DND-41 (cell line): ENCODE results near the gene SCAMP1.

Source experiments
- ATAC-seq: fragments of 200-7000 bp; cut with Tn5 transposase; 3 replicates; pipeline ENCODE4 v1.9.1; 2021; ENCODE audit warnings: low read depth; ENCODE audit not compliant: insufficient read depth
- DNase-seq: peaks from one replicate; pipeline ENCODE4 v3.0.0-alpha.2; 2020
- H2AFZ ChIP-seq: 2 replicates; pipeline ENCODE4 v1.6.0; 2012; ENCODE audit warnings: low read depth, low read length
- H3K27ac ChIP-seq: 2 replicates; pipeline ENCODE4 v1.5.1; 2012; ENCODE audit warnings: low read length, inconsistent platforms
- H3K27me3 ChIP-seq: fragments of 200-600 bp; sonication (generic); 2 replicates; pipeline ENCODE4 v1.6.0; 2012; ENCODE audit warnings: low read length, mild to moderate bottlenecking, inconsistent platforms; ENCODE audit not compliant: insufficient read depth, poor library complexity
- H3K36me3 ChIP-seq: 2 replicates; pipeline ENCODE4 v1.5.1; 2012; ENCODE audit warnings: low read length, inconsistent platforms; ENCODE audit not compliant: insufficient read depth
- H3K4me1 ChIP-seq: 2 replicates; pipeline ENCODE4 v1.5.1; 2012; ENCODE audit warnings: mild to moderate bottlenecking, low read length; ENCODE audit not compliant: insufficient read depth
- H3K4me2 ChIP-seq: 2 replicates; pipeline ENCODE4 v1.6.0; 2012; ENCODE audit warnings: mild to moderate bottlenecking, moderate library complexity, low read length, inconsistent platforms; ENCODE audit not compliant: insufficient read depth
- H3K4me3 ChIP-seq, 2 experiments: fragments of 200-600 bp in 1 of 2; shearing (Covaris generic) in 1 of 2; 2 replicates each; pipeline ENCODE4 v1.5.1; 2012 to 2016; ENCODE audit warnings: inconsistent platforms in 2 of 2, low read length in 2 of 2, mild to moderate bottlenecking in 2 of 2, low read depth in 1 of 2, moderate library complexity in 1 of 2
- H3K79me2 ChIP-seq: 2 replicates; pipeline ENCODE4 v1.6.0; 2012; ENCODE audit warnings: low read length, inconsistent platforms; ENCODE audit not compliant: insufficient read depth
- H3K9ac ChIP-seq: 2 replicates; pipeline ENCODE4 v1.6.0; 2012; ENCODE audit warnings: low read depth, mild to moderate bottlenecking, inconsistent platforms, low read length, moderate library complexity
- H3K9me3 ChIP-seq: 2 replicates; pipeline ENCODE4 v1.5.1; 2012; ENCODE audit warnings: low read length, moderate library complexity, mild to moderate bottlenecking, inconsistent platforms; ENCODE audit not compliant: insufficient read depth, severe bottlenecking
- H4K20me1 ChIP-seq: 2 replicates; pipeline ENCODE4 v1.6.0; 2012; ENCODE audit warnings: low read length; ENCODE audit not compliant: insufficient read depth
- EZH2 ChIP-seq: IDR thresholded peaks from 3 replicates; pipeline ENCODE4 v1.6.1; 2012; ENCODE audit warnings: borderline replicate concordance, low read depth, mild to moderate bottlenecking, moderate library complexity, low read length, inconsistent platforms; ENCODE audit not compliant: severe bottlenecking
- TF ChIP-seq, protein P1 (sequence below): IDR thresholded peaks from 2 replicates; pipeline ENCODE4 v1.5.1; 2012; ENCODE audit warnings: borderline replicate concordance, low read length, moderate library complexity, mild to moderate bottlenecking; ENCODE audit not compliant: poor library complexity, severe bottlenecking; ENCODE audit errors: extremely low read depth

Gene SCAMP1

DNA sequence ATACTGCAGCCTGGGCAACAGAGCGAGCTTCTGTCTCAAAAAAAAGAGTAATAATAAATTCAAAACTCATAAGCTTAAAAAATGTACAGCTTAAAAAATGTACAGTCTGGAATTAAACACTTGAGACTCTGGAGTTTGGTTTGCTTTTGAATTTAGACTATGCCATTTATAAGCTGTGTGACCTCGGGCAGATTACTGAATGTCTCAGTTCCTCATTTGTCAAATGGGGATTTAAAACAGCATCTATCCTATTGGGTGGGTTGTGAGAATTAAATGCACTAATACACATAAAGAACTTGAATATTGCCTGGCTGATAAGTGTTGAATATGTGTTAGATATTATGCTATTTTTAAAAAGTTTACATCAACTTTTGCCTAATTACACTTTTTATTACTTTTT, 98.4 kb downstream of the SCAMP1 start:
- Histone ChIP-seq H3K9me3 (no peaks in the 10 kb centered on the region), H3K4me2 (no peak overlapping the region)
- no peak for TF ChIP-seq EZH2
- TF ChIP-seq, protein P1, sequence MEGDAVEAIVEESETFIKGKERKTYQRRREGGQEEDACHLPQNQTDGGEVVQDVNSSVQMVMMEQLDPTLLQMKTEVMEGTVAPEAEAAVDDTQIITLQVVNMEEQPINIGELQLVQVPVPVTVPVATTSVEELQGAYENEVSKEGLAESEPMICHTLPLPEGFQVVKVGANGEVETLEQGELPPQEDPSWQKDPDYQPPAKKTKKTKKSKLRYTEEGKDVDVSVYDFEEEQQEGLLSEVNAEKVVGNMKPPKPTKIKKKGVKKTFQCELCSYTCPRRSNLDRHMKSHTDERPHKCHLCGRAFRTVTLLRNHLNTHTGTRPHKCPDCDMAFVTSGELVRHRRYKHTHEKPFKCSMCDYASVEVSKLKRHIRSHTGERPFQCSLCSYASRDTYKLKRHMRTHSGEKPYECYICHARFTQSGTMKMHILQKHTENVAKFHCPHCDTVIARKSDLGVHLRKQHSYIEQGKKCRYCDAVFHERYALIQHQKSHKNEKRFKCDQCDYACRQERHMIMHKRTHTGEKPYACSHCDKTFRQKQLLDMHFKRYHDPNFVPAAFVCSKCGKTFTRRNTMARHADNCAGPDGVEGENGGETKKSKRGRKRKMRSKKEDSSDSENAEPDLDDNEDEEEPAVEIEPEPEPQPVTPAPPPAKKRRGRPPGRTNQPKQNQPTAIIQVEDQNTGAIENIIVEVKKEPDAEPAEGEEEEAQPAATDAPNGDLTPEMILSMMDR, result no peak

DNA sequence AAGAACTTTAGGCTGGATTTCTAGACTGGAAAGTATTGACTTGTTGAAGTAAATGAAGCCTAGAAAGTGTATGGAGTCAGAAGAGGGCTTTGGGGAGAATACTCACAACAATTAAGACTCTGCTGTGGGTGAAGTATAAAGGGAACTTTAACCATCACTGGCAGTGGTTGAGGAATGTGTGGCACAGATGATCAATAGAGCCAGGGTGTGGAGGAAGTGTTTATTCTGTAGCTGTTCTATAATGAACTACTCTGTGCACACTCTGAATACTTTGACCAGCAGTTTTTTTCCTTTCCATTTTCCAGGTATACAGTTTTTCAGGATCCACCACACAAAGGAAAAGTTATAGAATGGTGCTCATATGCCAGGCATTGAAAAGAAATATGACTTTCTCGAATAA, 106.7 kb downstream of the SCAMP1 start:
- Histone ChIP-seq H3K4me3 (no peak overlapping the region), H3K4me1 (no peaks in the 10 kb centered on the region)
- no peak for ATAC-seq

More for the DNA sequence above, 98.4 kb downstream of the SCAMP1 start:
- no peak overlapping the region for H2AFZ ChIP-seq
- DNase-seq (no peak), ATAC-seq (no peak)
- H3K79me2 ChIP-seq, result no peaks in the 10 kb centered on the region
- H3K27me3 ChIP-seq, result no peaks in the 10 kb centered on the region
- no peak overlapping the region for H3K4me3 ChIP-seq
- H3K4me1 ChIP-seq, result no peaks in the 10 kb centered on the region
- H3K27ac ChIP-seq, result no peak overlapping the region
- H3K36me3 ChIP-seq, result peaks cover 7% of the 10 kb centered on the region; the same call in 1 of the 2 replicates
- H4K20me1 ChIP-seq, result no peaks in the 10 kb centered on the region
- H3K9ac ChIP-seq, result no peak overlapping the region

DNA sequence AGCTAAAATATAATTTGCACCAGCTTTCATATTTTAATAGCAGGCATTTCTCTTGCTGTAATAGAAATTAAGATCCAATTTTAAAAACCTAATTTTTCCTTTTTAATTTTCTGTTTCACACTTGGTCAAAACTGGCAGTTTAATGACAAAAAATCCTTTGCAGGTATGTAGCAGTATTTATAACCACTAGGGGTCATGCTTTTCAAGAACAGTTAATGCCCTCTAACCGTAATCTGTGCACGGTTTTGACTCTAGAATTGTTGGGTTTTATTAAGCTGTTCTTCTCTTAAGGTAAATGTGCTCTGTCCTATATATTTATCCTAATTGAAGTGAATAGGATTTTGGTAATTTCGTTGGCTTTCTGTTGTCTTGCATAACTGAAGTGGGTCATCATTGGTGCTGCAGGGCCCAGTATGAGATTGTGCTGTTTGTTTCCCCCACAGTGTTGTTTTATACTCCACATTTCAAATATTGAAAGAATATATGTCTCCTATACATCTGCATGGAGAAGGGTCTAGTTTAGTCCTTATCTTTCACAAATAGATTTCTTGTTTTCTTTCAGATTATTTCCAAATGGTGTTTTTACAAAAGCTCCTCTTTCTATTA, 107.4 kb downstream of the SCAMP1 start:
- Histone ChIP-seq H3K79me2 (no peaks in the 10 kb centered on the region), H3K4me2 (no peak overlapping the region), H3K9me3 (no peaks in the 10 kb centered on the region), H2AFZ (no peak overlapping the region), H3K27ac (no peak overlapping the region), H3K36me3 (peaks cover 16% of the 10 kb centered on the region; the same call in 1 of the 2 replicates), H4K20me1 (no peaks in the 10 kb centered on the region), H3K27me3 (no peaks in the 10 kb centered on the region), H3K4me1 (no peaks in the 10 kb centered on the region), H3K9ac (no peak overlapping the region), H3K4me3 (no peak overlapping the region)
- DNase-seq, result no peak
- peak; percentile 65; the same call in 2 of the 3 replicates for ATAC-seq
- TF ChIP-seq, protein P1, result peak; percentile 69
- no peak for TF ChIP-seq EZH2

More for the DNA sequence above, 106.7 kb downstream of the SCAMP1 start:
- TF ChIP-seq, protein P1, result no peak
- no peak for TF ChIP-seq EZH2
- no peak overlapping the region for H2AFZ ChIP-seq
- H4K20me1 ChIP-seq, result no peaks in the 10 kb centered on the region
- H3K9me3 ChIP-seq, result no peaks in the 10 kb centered on the region
- peaks cover 16% of the 10 kb centered on the region; the same call in 1 of the 2 replicates for H3K36me3 ChIP-seq
- no peak for DNase-seq
- H3K27me3 ChIP-seq, result no peaks in the 10 kb centered on the region
- H3K4me2 ChIP-seq, result no peak overlapping the region
- H3K9ac ChIP-seq, result no peak overlapping the region
- no peaks in the 10 kb centered on the region for H3K79me2 ChIP-seq
- no peak overlapping the region for H3K27ac ChIP-seq

DNA sequence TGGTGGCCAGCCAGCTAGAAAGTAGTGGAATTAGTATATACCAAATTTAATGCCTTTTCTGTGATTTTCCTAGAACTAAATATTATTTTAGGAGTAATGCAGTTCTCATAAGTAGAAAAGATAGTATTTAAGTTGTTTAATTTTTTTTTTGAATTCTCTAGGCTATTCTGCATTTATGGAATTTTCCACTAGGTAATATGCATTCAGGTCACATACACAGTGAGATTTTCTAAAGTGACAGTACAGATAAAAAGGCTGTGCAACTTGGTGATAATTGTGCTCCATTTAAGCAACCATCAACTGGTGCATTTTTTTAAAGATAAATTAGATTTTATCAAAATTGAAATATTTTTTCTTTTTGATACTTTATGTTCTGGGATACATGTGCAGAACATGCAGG, 111.5 kb downstream of the SCAMP1 start:
- no peak for DNase-seq
- Histone ChIP-seq H3K4me3 (no peak overlapping the region), H3K27me3 (no peaks in the 10 kb centered on the region), H3K27ac (no peak overlapping the region), H4K20me1 (no peaks in the 10 kb centered on the region), H2AFZ (no peak overlapping the region), H3K4me1 (no peaks in the 10 kb centered on the region), H3K9ac (no peak overlapping the region), H3K36me3 (0 out of 2 replicates have a peak, but pooled peaks cover 3% of the 10 kb centered on the region), H3K4me2 (no peak overlapping the region), H3K9me3 (no peaks in the 10 kb centered on the region), H3K79me2 (no peaks in the 10 kb centered on the region)
- TF ChIP-seq, protein P1, result no peak
- TF ChIP-seq EZH2, result no peak
- ATAC-seq, result no peak
